WI38 (cell line): ENCODE measurements around the gene ZBTB18.

Experiments used
- H3K4me3 ChIP-seq: 2 replicates; pipeline ENCODE4 v1.5.1; 2011; ENCODE audit warnings: low read depth, mild to moderate bottlenecking, control low read depth, low read length
- CTCF ChIP-seq: IDR thresholded peaks from 2 replicates; pipeline ENCODE4 v1.5.1; 2012; ENCODE audit warnings: low read depth, mild to moderate bottlenecking, control low read depth, low read length

ZBTB18 gene

DNA sequence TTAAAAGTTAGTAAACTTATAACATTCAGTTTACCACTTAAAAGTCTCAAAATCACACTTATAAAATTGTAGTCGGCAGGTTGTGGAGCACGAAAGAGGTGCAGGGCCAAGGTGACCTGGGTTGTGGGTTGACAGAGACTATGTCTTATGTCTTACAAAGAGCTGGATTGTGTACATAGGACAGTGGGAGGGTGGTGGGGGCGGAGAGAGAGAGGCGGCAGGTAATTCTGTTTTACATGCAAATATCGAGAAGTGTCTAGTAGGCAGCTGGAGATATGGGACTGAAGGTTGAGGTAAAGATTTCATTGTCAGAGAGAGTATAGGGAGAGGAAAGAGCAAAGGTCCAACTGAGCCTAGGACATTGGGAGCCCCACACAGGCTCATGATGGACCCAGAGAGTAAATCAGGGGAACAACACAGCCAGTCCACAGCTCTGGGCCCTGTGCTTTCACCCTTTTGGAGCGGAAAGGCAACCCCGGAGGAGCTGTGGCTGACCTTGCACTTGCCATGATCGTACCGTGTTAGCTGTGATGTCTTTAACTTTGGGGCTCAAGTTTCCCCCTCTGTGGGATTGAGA lies 28.1 kb upstream of the ZBTB18 start:
- H3K4me3 ChIP-seq, result no peak overlapping the region
- no peak for TF ChIP-seq CTCF

GRCh38 chr1:244027491-244028145 lies 23.5 kb upstream of the ZBTB18 start:
- no peak overlapping the region for H3K4me3 ChIP-seq
- TF ChIP-seq CTCF, result no peak

- no peak for TF ChIP-seq CTCF
- H3K4me3 ChIP-seq, result no peak overlapping the region
Observed at GRCh38 chr1:244028701-244029100, 22.4 kb upstream of the ZBTB18 start.

DNA sequence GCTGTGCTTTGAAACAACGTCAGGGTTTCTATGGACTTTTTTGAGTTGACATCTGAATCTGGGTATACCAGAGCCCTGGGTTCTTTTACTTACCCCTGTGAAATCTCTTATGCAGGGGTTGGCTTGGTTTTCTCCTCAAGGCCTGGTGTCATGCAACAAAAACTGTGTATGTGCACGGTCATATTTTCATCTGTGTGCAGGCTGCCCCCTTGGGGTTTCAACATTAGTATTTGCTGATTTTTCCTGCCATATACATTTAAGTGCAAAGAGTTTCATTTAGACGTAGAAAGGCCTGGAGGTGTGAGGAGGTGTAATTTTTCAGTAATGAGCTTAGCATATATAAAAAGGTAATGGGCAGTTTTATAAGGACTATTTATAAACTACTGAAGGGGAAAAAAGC lies 22.0 kb upstream of the ZBTB18 start:
- no peak for TF ChIP-seq CTCF
- no peak overlapping the region for H3K4me3 ChIP-seq

- no peak for TF ChIP-seq CTCF
- H3K4me3 ChIP-seq, result no peak overlapping the region
Observed at GRCh38 chr1:244030481-244031040, 20.5 kb upstream of the ZBTB18 start.

GRCh38 chr1:244035358-244035757 lies 15.7 kb upstream of the ZBTB18 start:
- TF ChIP-seq CTCF, result no peak
- H3K4me3 ChIP-seq, result no peak overlapping the region

DNA sequence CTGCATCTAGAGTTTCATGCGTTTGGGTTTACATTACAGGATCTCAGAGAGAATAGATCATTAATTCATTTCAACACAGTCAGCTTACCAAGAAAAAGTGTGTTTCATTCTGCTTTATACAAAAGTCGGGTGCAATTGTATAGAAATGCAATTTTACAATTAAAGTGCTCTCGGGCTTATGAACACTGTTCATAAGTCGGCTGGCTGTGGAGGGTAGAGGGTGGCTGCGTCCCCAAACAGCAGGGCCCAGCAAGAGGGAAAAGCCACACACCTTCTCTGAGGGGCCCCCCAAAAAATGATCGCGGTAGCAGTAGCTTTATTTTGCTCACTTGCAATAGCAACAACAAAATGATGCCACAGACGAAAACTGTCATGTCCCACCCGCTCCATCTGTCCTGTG lies 13.8 kb upstream of the ZBTB18 start:
- TF ChIP-seq CTCF, result no peak
- no peak overlapping the region for H3K4me3 ChIP-seq
